Measurements from ENCODE around the gene TTC13.

TTC13 gene

GRCh38 chr1:230948903-230949302 lies 29.8 kb downstream of the TTC13 start:
- DNase-seq: no peak

GRCh38 chr1:230948301-230948700 lies 30.4 kb downstream of the TTC13 start:
- no peak for DNase-seq

DNA sequence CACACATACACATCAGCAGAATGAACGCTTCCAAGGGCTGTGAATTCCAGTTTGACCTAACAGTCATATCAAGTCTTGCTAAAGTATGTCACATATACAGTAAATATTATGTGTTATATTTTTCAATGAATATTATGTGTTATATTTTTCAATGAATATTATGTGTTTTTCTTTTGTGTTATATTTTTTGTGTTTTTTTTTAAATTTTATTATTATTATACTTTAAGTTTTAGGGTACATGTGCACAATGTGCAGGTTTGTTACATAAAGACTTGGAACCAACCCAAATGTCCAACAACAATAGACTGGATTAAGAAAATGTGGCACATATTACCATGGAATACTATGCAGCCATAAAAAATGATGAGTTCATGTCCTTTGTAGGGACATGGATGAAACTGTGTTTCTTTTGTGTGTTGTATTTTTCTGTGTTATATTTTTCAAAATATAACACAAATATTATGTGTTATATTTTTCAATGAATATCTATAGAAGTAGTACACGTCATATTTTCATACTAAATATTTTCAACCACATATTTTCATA lies 35.5 kb downstream of the TTC13 start:
- DNase-seq: no peak

DNA sequence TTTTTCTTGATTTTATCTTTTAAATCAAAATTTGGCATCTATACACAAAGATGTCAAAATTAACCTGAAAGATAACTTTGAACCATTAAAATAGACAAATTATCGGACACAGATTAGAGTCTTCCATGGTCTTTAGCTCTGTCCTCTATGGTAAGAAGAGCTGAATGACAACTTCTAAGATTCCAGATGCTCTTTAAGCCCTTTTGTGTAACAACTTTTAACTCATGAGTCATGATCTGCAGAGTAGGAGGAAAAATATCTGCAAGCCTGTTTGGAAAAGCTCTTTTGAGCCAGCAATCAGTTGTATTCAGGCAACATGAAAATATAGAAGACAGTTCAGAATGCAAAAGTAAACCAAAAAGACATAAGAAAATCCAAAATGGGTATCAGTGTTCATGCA lies 37.8 kb downstream of the TTC13 start:
- no peak for DNase-seq

DNA sequence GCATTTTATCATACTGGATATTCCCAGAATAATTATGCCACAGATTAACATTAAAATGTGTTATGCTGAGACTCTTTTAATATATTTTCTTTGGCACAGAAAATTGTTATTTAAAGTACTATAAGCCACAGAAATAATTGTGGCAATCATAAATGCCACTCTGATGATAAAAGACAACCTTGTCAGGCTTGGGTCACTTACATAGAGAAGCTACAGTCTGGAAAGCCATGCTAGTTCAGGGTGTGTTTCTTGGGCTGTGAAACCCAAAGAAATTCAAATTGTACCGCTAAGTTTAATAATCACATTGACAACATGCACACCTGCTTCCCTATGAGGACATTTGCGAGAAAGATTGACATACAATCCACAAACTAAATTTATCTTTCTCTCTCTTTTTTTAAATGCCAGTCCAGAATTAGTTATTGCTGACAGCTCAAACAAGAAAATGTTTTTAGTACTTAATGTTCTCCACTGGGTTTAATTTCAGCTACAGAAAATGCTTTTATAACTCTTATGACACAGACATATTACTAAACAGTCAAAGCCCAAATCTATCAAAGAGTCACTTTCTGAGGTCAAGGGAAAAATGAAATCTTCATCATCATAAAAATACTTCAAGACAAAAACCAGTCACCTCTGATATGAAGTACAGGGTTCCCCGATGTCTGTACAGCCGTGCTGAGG lies 38.7 kb downstream of the TTC13 start:
- no peak for DNase-seq

DNA sequence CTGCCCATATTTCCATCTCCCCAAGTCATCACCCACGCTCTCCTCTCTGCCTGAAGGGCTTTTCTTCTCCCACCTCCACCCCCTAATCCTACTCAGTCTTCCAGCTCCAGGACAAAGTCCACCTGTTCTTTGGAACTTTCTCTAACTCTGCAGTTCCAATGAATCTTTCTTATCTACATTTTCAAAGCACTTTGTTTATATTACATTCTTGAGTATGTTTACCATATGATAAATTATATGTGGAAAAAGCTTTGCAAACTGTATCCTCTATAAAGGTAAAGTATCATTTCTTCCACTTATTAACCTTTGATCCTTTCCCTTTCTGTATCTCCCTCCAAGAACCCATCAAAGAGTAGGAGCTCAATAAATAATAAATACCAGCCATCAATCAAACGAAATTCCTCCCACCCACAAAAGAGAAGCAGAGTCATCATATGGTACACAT lies 39.7 kb downstream of the TTC13 start:
- DNase-seq: no peak

GRCh38 chr1:230937371-230937770 lies 41.3 kb downstream of the TTC13 start:
- no peak for DNase-seq

- DNase-seq: no peak
These were observed 42.2 kb downstream of the TTC13 start for GRCh38 chr1:230936475-230936874.

GRCh38 chr1:230935852-230936251 lies 42.8 kb downstream of the TTC13 start:
- DNase-seq: no peak

- DNase-seq: no peak
These were observed 47.7 kb downstream of the TTC13 start for GRCh38 chr1:230930986-230931385.

DNA sequence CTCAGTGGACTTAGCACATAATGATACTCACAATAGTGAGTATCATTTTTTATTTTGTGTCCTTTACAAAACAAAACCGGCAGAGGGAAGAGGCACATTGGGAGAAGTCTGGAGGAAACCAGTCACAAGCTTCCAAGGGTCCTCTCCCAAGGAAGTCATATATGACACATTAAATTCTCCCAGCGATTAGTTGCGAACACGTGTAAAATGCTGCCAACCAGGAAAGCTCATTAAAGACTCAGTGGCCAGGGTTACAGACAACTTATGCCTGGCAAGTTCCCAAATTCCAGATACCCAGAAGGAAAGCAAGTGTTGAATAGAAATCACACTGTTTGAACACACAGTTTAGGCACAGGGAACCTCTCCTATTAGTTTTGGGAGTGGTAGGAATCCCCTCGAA lies 52.5 kb downstream of the TTC13 start:
- DNase-seq: no peak

DNA sequence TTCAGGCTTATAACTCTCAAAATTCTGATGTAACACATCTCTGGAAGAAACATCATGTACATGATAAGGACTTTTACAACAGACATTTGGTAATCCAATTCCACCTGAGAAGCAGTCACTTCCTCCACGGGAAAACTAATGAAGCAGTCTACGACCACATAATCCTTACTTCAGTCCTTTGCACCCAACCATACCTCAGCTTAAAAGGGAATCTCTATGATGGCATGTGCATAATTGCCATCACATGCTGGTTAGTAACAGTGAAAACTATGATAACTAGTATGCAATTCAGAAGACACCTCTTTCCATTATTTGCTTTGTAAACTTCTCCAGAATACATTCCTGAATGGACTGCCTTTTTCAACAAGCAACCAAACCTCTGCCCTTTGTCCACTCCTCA lies 53.1 kb downstream of the TTC13 start:
- no peak for DNase-seq

DNA sequence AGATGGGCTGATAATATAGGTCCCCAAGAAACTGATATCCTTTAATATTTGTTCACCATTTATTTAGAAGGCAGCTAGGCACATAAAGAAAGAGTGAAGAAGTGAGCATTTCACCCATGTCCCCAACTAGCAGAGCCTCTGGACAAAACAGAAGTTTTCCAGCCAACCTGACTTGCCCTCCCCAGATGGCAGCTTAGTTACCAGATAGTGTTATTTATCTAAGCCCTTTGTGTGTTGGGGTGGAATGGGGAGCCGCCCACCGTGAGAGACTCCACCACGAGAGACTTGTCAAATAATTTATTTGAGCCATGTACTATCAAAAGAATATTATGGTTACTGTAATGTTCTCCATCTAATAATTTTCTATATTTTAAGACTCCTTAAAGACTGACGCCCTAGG lies 55.5 kb downstream of the TTC13 start:
- no peak for DNase-seq

DNA sequence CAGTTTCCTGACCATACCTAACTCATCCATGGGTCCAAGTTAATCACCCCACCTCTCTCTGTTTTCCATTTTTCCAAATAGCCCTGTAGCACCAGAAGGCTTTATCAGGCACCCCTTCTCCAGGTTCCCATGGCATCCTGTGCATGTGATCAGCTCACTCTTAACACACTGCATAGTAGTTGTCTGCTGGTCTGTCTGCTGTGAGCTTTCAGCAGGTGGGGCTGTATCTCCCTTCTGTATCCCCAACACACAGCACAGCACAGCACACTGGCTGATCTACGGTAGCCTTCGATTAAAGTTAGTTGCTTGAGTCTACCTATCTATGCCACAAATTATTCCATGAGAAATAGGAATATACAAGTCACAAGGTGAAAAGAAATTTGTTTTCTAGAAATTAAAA lies 56.0 kb downstream of the TTC13 start:
- no peak for DNase-seq

DNA sequence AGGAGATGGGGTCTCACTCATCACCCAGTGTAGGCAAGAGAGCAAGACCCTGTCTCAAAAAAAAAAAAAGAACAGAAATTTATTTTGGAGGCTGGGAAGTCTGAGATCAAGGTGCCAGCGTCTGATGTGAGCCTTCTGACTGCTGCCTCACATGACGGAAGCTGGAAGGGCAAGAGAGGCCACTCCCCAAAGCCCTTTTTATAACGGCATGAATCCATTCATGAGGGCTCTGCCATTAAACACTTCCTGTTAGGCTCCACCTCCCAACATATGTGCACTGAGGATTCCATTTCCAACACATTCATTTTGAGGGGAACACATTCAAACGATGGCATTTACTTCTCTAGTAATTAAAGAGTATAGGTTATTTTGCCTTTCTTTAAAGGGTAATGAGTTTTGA lies 59.5 kb downstream of the TTC13 start:
- no peak for DNase-seq

DNA sequence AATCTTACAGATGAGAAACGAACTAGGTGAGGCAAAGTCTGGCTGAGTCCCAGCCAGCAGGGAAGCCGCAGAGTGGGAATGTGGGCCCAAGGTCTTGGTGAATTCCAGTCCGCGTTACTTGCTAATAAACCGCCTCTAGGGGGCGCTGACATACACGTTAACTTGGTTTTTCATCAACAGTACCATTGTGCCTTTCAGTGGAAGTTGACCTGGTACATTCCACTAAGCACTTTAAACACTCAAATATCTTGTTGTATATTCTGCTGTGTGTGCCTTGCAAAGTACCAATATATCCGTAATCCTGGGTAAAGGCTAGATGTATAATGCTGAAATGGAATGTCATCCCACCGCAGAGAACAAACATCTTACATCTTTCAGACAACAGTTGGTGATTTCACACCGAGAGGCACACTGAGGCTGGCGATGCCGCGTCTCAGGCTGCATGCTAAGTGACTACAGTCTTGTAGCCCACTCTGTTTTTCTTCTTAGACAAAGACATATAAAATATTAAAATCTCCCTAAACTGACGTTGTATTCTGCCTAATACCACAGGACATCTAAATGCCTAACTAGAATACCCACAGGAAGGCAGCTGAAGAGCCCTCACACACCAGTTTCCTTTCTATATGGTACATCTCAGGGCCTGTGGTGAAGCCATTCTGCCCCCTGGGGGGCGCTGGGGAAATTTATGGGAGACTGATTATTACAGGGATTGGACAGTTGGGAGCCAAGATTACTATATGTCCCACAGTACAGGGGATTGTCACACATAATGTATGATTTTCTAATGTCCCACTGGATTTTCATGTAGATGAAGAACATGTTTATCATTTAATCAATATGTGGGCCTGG lies 61.2 kb downstream of the TTC13 start:
- peak; percentile 88 for DNase-seq

DNA sequence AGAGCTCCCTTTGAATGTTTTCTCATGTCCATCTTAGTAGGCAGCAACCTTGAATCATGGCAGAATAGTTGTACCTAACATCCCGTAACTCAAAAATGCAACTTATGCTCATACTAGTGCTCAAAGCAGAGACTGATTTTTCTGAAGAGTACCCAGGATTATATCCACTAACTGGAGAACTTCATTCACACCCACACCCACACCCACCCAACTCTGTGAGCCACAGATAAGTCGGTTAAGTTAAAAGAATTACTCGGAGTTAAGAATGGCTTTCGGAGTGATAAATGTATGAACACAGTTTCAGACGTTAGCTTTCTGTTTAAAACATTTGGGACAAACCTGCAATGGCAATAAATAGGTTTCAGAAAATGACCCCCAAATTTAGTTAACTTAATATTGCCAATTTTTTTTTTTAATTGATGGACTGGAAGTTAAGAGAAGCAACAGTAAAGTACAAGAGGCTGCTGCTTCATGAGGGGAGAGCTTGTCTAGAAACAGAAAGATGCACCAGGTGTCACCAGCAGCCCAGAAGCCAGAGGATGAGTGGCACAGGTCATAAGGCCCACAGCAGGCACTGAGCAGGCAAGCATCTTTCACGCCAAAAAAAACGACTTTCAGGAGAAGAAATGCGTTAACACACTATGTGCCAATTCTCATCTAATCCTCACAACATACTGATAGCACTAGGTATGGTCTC lies 61.9 kb downstream of the TTC13 start:
- DNase-seq: no peak

DNA sequence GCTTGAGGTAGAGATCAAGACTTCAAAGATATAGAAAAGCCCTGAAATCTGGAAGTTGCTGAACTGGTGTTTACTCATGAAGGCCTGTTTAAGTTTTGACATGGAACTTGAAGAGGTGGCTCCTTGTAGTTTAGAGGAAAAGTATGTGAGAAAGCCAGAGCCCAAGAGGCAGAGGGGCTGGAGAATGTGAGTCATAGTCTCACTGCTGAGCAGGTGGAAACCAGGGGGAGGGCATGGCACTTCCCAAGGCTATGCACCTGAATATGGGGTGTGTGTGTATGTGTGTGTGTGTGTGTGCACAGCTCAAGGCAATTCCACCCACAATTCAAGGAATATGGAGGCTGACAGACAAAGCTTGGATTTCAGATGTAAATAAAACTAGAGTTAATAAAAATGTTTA lies 63.6 kb downstream of the TTC13 start:
- no peak for DNase-seq

- no peak for DNase-seq
These were observed 65.2 kb downstream of the TTC13 start for GRCh38 chr1:230913496-230913895.

DNA sequence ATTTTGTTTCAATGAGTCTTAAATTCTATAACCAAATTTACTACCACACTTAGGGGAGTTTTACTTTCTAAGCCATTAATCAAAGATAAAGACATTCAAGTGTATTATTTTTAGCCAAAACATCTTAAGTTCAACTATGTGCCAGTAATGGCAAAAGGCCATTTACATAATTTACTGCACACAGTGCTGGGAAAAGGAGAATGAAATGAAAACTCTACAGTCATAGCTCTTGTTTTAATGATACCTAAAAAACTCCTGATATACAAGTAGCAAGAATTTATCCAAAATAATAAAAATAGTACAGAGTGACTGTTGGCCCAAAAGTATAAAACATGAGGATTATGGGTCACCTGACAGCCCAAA lies 67.9 kb downstream of the TTC13 start:
- DNase-seq: no peak

DNA sequence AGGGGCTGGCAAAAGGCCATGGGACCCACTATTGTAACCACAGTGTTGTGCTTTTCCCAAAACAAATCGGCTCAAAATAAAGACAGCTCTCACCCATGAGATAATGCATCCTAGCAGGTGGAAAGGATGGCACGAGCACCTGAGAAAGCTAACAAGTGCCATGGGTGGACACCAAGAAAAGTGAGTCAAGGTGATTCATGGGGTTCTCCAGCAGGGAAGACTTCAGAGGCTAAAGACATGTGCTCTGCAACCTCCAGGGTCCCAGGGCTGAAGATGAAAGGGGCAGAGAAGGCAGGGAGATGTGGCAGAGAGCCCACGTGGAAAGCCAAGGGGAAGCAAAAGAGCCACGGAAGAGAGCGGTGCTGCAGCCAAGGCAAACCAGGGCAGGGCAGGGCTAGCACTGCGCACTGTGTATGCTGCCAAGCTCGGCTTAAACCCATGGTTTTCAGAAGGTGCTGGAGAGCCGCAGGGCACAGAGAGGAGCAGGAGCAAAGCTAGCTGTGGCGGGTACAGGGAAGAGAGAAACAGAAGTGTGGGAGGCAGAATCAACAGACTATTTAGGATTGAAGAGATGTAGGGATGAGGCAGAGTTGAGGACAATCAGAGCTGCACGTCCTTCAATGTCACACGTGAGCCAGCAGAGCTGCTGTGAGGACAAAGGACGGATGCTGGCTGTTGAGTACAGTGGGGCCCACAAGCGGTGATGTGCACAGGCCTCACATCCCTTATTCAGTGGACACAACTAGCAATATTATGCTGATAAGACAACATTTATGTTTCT lies 68.5 kb downstream of the TTC13 start:
- DNase-seq: no peak

- no peak for DNase-seq
These were observed 71.0 kb downstream of the TTC13 start for GRCh38 chr1:230907472-230908205.

Data from CD4-positive, alpha-beta T cell treated with Interleukin-6 for 4 hours (primary cell).